ENCODE measurements around the gene CCDC88C.

The CCDC88C gene

DNA sequence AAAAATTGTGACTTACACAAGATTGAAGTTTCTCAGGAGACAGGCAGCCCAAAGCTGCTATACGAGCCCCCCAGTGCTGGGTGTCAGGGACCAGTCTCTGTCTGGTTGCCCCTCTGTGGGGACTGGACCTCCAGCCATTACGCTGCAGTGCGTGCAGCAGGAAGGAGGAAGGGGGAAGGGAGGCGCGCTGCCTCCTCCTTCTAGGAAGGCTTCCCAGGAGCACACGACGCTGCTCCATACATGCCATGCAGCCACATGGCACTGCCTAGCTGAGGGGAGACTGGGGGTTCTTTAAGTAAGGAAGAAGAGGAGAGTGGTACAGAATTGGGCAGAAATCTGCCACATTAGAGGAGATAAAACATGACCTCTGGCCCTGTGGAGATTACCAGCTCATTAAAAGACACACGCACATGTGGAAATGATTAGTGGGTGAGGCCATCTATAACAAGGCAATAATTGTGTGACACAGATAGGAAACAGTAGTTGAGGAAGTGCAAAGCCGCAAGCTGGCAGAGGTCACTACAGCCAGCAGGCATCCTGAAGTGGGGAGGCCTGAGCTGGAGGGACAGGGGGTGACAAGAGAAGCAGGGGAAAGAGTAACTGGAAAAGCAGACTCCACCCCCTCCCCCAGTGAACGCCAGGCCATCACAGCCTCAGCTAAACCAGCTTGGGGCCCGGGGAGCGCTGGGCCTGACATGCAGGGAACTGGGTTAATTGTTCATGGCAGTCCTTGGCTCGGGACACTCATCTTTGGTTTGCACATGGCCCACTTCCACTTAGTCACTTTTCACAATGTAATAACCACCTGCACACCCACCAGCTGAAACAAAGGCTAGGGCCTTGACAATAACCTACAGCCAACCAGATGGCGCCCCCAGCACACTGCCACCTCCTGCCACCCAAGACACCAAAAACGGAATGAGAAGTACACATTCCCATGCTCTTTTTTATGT, 39.6 kb downstream of the CCDC88C start:
- Histone ChIP-seq H4K8ac (ENCODE audit: low read depth, low read length) (no peak overlapping the region), H3K4ac (ENCODE audit: low read depth, low read length) (no peak overlapping the region), H4K5ac (ENCODE audit: low read length) (no peak overlapping the region), H2AK5ac (ENCODE audit: low read length) (no peak overlapping the region), H2BK15ac (replicated peaks; ENCODE audit: low read depth) (no peak overlapping the region), H3K4me3 (ENCODE audit: low read length) (no peak overlapping the region), H3K4me2 (ENCODE audit: low read length) (no peak overlapping the region), H3K4me1 (ENCODE audit: control insufficient read depth, low read depth, low read length) (peaks cover 26% of the 10 kb centered on the region), H3K27me3 (ENCODE audit: insufficient read depth, low read length, poor library complexity) (no peaks in the 10 kb centered on the region), H3K23ac (ENCODE audit: low read length) (no peak overlapping the region), H3K18ac (ENCODE audit: low read length) (no peak overlapping the region), H3K27ac (ENCODE audit: low read depth, low read length) (no peak overlapping the region), H3K79me1 (ENCODE audit: low read length) (peaks cover 34% of the 10 kb centered on the region), H3K79me2 (ENCODE audit: control insufficient read depth, insufficient read depth, low read length) (peaks cover 68% of the 10 kb centered on the region), H2BK5ac (ENCODE audit: low read length) (no peak overlapping the region), H3K36me3 (ENCODE audit: control insufficient read depth, insufficient read depth, low read length) (no peaks in the 10 kb centered on the region), H3K56ac (ENCODE audit: low read length) (peak overlapping the region; percentile 37), H3K9ac (ENCODE audit: low read length) (no peak overlapping the region), H2BK120ac (ENCODE audit: low read depth, low read length) (no peak overlapping the region)
- no CpG with 5 or more reads among the region's 15 CpGs for WGBS (ENCODE audit: extremely low coverage, insufficient coverage, low lambda C conversion rate)
- DNase-seq = no peak

DNA sequence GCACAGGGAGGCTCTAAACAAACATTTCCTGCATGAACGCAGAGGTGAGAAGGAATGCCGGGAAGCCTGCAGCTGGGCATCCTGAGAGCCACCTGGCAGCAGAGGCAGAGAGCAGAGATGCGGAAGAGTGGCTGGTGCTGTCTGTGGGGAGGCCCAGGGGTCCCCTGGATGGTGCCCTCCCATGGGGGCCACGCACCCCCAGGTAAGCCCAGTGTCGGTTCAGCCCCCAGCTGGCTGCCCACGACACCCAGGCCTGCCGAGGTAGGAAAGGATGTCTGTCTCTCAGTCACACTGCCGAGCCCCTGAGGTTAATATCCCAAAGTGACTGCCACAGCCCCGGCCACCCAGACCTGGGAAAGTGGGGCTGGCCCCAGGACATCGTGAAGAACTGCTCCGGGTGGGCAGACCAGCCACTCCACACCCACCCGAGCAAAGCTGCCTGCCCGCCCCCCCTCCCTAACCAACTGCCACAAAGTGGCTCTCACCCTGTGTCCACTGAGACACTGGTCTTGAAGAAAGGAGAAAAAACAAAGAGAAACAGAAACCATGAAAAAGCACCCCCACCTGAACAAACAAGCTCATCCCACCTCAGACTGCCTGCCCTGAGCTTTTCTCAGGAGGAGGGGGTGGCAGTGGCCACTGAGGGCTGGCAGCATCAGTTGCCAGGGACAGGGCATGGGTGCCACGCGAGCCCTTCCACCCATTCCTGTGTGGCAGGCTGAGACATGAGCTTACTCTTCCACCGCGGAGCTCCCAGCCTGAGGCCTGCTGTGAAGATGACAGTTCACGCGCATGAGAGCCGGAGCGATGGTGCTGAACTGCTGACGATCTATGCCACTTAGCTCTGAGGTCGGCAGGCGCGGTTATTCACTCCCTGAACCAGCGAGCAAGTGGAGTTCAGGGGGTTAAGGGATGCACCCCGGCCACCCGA, 40.8 kb downstream of the CCDC88C start:
- no peak overlapping the region for H4K5ac ChIP-seq (ENCODE audit: low read length)
- no peak overlapping the region for H2AK5ac ChIP-seq (ENCODE audit: low read length)
- peaks cover 28% of the 10 kb centered on the region for H3K4me1 ChIP-seq (ENCODE audit: control insufficient read depth, low read depth, low read length)
- no peak overlapping the region for H2BK5ac ChIP-seq (ENCODE audit: low read length)
- no peak for DNase-seq
- H2BK15ac ChIP-seq (replicated peaks; ENCODE audit: low read depth) = no peak overlapping the region
- H3K23ac ChIP-seq (ENCODE audit: low read length) = no peak overlapping the region
- no peaks in the 10 kb centered on the region for H3K27me3 ChIP-seq (ENCODE audit: insufficient read depth, low read length, poor library complexity)
- no peak overlapping the region for H2BK120ac ChIP-seq (ENCODE audit: low read depth, low read length)
- no peak overlapping the region for H3K4me2 ChIP-seq (ENCODE audit: low read length)
- WGBS (ENCODE audit: extremely low coverage, insufficient coverage, low lambda C conversion rate) = no CpG with 5 or more reads among the region's 28 CpGs
- H3K27ac ChIP-seq (ENCODE audit: low read depth, low read length) = no peak overlapping the region
- peaks cover 31% of the 10 kb centered on the region for H3K79me1 ChIP-seq (ENCODE audit: low read length)
- no peak overlapping the region for H3K4me3 ChIP-seq (ENCODE audit: low read length)
- peak overlapping the region; percentile 15 for H3K56ac ChIP-seq (ENCODE audit: low read length)
- H3K18ac ChIP-seq (ENCODE audit: low read length) = no peak overlapping the region
- H4K8ac ChIP-seq (ENCODE audit: low read depth, low read length) = no peak overlapping the region
- H3K36me3 ChIP-seq (ENCODE audit: control insufficient read depth, insufficient read depth, low read length) = no peaks in the 10 kb centered on the region
- H3K4ac ChIP-seq (ENCODE audit: low read depth, low read length) = no peak overlapping the region
- H3K9ac ChIP-seq (ENCODE audit: low read length) = no peak overlapping the region
- peaks cover 65% of the 10 kb centered on the region for H3K79me2 ChIP-seq (ENCODE audit: control insufficient read depth, insufficient read depth, low read length)

GRCh38 chr14:91375720-91376452, 41.7 kb downstream of the CCDC88C start:
- Histone ChIP-seq H3K18ac (ENCODE audit: low read length) (no peak overlapping the region), H3K9ac (ENCODE audit: low read length) (no peak overlapping the region), H3K4me1 (ENCODE audit: control insufficient read depth, low read depth, low read length) (peaks cover 28% of the 10 kb centered on the region), H3K79me2 (ENCODE audit: control insufficient read depth, insufficient read depth, low read length) (peaks cover 66% of the 10 kb centered on the region), H3K4ac (ENCODE audit: low read depth, low read length) (no peak overlapping the region), H3K36me3 (ENCODE audit: control insufficient read depth, insufficient read depth, low read length) (no peaks in the 10 kb centered on the region), H2AK5ac (ENCODE audit: low read length) (no peak overlapping the region), H2BK120ac (ENCODE audit: low read depth, low read length) (no peak overlapping the region), H4K5ac (ENCODE audit: low read length) (no peak overlapping the region), H3K79me1 (ENCODE audit: low read length) (peaks cover 33% of the 10 kb centered on the region), H3K23ac (ENCODE audit: low read length) (no peak overlapping the region), H2BK15ac (replicated peaks; ENCODE audit: low read depth) (no peak overlapping the region), H3K4me2 (ENCODE audit: low read length) (no peak overlapping the region), H4K8ac (ENCODE audit: low read depth, low read length) (no peak overlapping the region), H3K4me3 (ENCODE audit: low read length) (no peak overlapping the region), H2BK5ac (ENCODE audit: low read length) (no peak overlapping the region), H3K27me3 (ENCODE audit: insufficient read depth, low read length, poor library complexity) (no peaks in the 10 kb centered on the region), H3K56ac (ENCODE audit: low read length) (peak overlapping the region; percentile 57), H3K27ac (ENCODE audit: low read depth, low read length) (no peak overlapping the region)
- no peak for DNase-seq
- WGBS (ENCODE audit: extremely low coverage, insufficient coverage, low lambda C conversion rate) = no CpG with 5 or more reads among the region's 25 CpGs

DNA sequence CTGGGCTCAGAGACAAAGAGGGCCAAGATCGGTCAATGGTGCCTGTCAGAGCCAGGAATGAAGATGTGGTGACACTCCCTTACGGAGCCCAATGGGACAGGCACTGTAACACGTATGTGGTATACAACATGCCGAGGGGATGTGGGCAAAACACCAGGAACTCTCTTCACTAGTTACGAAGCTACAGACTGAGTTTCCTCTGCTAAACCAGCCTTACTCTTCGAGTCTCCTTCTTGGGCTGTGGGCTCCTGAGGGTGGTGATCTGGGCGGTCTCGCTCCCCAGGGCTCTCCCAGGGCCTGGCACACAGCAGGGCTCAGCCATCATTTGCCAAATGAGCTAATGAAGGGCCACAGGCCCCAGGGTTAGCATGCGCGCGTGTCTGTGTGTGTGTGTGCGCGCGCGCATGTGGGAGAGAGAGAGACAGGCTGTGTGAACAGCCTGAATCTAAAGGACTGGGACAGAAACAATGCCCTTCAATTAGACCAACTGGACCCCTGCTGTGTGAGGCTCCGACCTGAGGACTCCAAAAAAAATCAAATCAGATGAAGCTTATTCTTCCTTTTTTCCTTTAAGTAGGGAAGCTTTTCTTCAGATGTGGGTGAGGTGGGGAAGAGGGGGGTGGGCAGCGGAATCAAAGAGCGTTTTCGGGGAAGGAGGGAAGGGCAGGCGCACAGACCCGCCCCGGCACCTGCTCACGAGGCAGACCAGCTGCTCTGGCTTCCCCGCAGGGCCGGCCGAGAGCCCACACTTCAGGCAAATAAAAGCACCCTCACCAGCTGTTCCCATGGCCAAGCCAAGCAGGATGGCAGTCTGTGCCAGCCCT, 42.5 kb downstream of the CCDC88C start:
- Histone ChIP-seq H3K4me1 (ENCODE audit: control insufficient read depth, low read depth, low read length) (peaks cover 26% of the 10 kb centered on the region), H3K27me3 (ENCODE audit: insufficient read depth, low read length, poor library complexity) (no peaks in the 10 kb centered on the region), H3K18ac (ENCODE audit: low read length) (no peak overlapping the region), H3K23ac (ENCODE audit: low read length) (no peak overlapping the region), H4K5ac (ENCODE audit: low read length) (no peak overlapping the region), H2BK120ac (ENCODE audit: low read depth, low read length) (no peak overlapping the region), H3K4ac (ENCODE audit: low read depth, low read length) (no peak overlapping the region), H3K4me2 (ENCODE audit: low read length) (no peak overlapping the region), H2BK15ac (replicated peaks; ENCODE audit: low read depth) (no peak overlapping the region), H2AK5ac (ENCODE audit: low read length) (no peak overlapping the region), H3K79me2 (ENCODE audit: control insufficient read depth, insufficient read depth, low read length) (peaks cover 63% of the 10 kb centered on the region), H3K4me3 (ENCODE audit: low read length) (no peak overlapping the region), H2BK5ac (ENCODE audit: low read length) (no peak overlapping the region), H3K27ac (ENCODE audit: low read depth, low read length) (peak overlapping the region; percentile 25), H3K79me1 (ENCODE audit: low read length) (peaks cover 30% of the 10 kb centered on the region), H4K8ac (ENCODE audit: low read depth, low read length) (no peak overlapping the region), H3K56ac (ENCODE audit: low read length) (peak overlapping the region; percentile 57), H3K36me3 (ENCODE audit: control insufficient read depth, insufficient read depth, low read length) (no peaks in the 10 kb centered on the region), H3K9ac (ENCODE audit: low read length) (no peak overlapping the region)
- DNase-seq = no peak
- no CpG with 5 or more reads among the region's 26 CpGs for WGBS (ENCODE audit: extremely low coverage, insufficient coverage, low lambda C conversion rate)
